ENCODE measurements around the gene MIDN.

DNA sequence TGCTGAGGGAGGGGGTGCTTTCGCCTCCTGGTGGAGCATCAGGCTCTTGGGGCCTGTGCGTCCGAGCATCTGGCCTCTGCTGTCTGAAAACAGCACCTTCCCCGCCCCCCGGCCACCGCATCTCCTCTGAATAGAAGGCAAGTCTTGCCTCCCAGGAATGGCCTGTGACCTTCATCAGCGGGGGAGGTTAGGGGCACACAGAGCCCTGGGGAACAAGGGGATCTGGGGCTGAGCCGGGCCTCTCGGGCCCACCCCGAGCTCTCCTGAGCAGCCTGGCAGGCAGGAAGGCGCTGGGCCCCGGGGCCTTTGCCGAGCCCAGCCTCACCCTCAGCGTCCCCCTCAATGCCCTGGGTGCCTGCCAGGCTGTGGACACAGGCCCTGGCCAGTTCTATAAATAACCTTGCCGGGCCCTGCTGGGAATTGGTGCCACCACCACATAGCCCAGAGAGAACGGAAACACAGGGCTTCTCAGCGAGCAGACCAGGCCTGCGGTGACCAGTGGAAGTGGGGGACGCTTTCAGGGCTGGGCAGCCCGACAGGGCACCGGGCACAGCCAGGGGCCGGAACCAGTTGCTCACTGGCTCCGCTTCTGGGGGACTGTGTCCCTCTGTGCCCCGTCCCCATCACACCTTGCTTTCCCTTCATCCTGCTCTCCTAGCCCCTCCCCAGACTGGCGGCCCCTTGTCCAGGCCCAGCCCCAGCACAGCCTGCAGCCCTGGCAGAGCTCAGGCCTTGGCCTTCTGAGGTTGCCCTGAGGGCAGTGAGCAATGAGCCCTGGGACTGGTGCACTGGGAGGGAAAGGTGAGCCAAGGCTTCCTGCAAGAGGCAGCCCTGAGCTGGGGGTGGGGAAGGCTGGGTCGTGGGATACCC, 33.3 kb upstream of the MIDN start:
- TF ChIP-seq, protein P1, sequence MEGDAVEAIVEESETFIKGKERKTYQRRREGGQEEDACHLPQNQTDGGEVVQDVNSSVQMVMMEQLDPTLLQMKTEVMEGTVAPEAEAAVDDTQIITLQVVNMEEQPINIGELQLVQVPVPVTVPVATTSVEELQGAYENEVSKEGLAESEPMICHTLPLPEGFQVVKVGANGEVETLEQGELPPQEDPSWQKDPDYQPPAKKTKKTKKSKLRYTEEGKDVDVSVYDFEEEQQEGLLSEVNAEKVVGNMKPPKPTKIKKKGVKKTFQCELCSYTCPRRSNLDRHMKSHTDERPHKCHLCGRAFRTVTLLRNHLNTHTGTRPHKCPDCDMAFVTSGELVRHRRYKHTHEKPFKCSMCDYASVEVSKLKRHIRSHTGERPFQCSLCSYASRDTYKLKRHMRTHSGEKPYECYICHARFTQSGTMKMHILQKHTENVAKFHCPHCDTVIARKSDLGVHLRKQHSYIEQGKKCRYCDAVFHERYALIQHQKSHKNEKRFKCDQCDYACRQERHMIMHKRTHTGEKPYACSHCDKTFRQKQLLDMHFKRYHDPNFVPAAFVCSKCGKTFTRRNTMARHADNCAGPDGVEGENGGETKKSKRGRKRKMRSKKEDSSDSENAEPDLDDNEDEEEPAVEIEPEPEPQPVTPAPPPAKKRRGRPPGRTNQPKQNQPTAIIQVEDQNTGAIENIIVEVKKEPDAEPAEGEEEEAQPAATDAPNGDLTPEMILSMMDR (IDR thresholded peaks at IDR 0.05): no peak
- TF ChIP-seq POLR2A (IDR thresholded peaks at IDR 0.05): no peak
- TF ChIP-seq POLR2AphosphoS5 (IDR thresholded peaks at IDR 0.05; ENCODE audit: insufficient read depth in 1 of 2, low read depth in 1 of 2): peak in 1 of 2 donors; percentile 29

All from vagina (tissue), 2 donors.